Gastroesophageal sphincter (tissue), 4 donors: ENCODE data around the gene XDH. TPM values are rescaled to one million over a fixed set of nuclear protein-coding genes. Genes with fewer than 3 reads are reported as not detected.

Experiments
- ATAC-seq: fragments of 150-250 bp; one replicate; pipeline ENCODE4 v1.9.1; 2016; ENCODE audit warnings: mild to moderate bottlenecking, moderate library complexity
- H3K27ac ChIP-seq, 4 donors: fragments of 200-600 bp; sonication (generic) in 3 of 4; 1 replicate in 3 of 4; 2 replicates in 1 of 4; pipeline ENCODE4 v1.5.1; 2016 to 2019
- H3K27me3 ChIP-seq: fragments of 200-600 bp; sonication (generic); one replicate; pipeline ENCODE4 v1.5.1; 2019
- H3K36me3 ChIP-seq, 2 donors: fragments of 200-600 bp; sonication (generic); one replicate each; pipeline ENCODE4 v1.5.1; 2019; ENCODE audit warnings: control low read depth in 1 of 2
- H3K4me1 ChIP-seq, 3 donors: fragments of 200-600 bp; sonication (generic); 1 replicate in 2 of 3; 2 replicates in 1 of 3; pipeline ENCODE4 v1.5.1; 2016 to 2019; ENCODE audit warnings: control low read depth in 2 of 3
- H3K4me3 ChIP-seq, 2 donors: fragments of 200-600 bp; sonication (generic); one replicate each; pipeline ENCODE4 v1.5.1; 2019; ENCODE audit warnings: mild to moderate bottlenecking in 1 of 2, moderate library complexity in 1 of 2
- H3K9me3 ChIP-seq, 3 donors: fragments of 200-600 bp; sonication (generic); one replicate each; pipeline ENCODE4 v1.5.1; 2017 to 2019; ENCODE audit warnings: control low read depth in 2 of 3
- CTCF ChIP-seq, 4 experiments: fragments of 200-600 bp in 2 of 4; fragments of 450-650 bp in 2 of 4; sonication (generic) in 1 of 4; IDR thresholded peaks; one replicate each; pipeline ENCODE4 v1.5.1; 2017 to 2019; ENCODE audit warnings: antibody characterized with exemption in 4 of 4, mild to moderate bottlenecking in 2 of 4, moderate library complexity in 2 of 4
- EP300 ChIP-seq: sonication (generic); formaldehyde crosslinking; IDR thresholded peaks from one replicate; pipeline ENCODE4 v1.6.1; 2017; ENCODE audit warnings: antibody characterized with exemption, mild to moderate bottlenecking
- POLR2A ChIP-seq, 2 donors: fragments of 450-650 bp; IDR thresholded peaks; one replicate each; pipeline ENCODE4 v1.6.1; 2017; ENCODE audit warnings: antibody characterized with exemption in 2 of 2, mild to moderate bottlenecking in 2 of 2, moderate library complexity in 1 of 2
- POLR2AphosphoS5 ChIP-seq: sonication (generic); formaldehyde crosslinking; IDR thresholded peaks from one replicate; pipeline ENCODE4 v1.6.1; 2017; ENCODE audit warnings: antibody characterized with exemption
- WGBS, 2 donors: methylation state at CpG; one replicate each; pipeline ENCODE4 v1.1.5; 2018; ENCODE audit warnings: low coverage in 1 of 2; 5-methylcytosine and 5-hydroxymethylcytosine counted together
- total RNA-seq, 4 donors: library from RNA; depleted of rRNA; stranded (reverse); fragments of >200 nt; gene quantifications; one replicate each; pipeline ENCODE4 v1.1.0, GENCODE V29; 2016

XDH gene
- total RNA-seq, 4 donors from 2014 or later: under 0.01 to 2.8 (median 0.08) TPM; not detected in 1

GRCh38 chr2:31415421-31415820 is 879 bp upstream of the XDH start:
- H3K4me3 ChIP-seq: no peak overlapping the region
- WGBS, 2 donors: 30% methylated on average over 1 of the region's 2 CpGs; no CpG with 5 or more reads in 1 of the 2 donors
- H3K27me3 ChIP-seq: peaks cover 6% of the 10 kb centered on the region
- no peaks in the 10 kb centered on the region for H3K4me1 ChIP-seq
- no peaks in the 10 kb centered on the region for H3K36me3 ChIP-seq
- H3K9me3 ChIP-seq: peaks cover 0 to 21% (median 0%) of the 10 kb centered on the region in 3 donors
- TF ChIP-seq CTCF (IDR thresholded peaks at IDR 0.05): no peak
- TF ChIP-seq POLR2AphosphoS5: no peak
- no peak for TF ChIP-seq EP300
- TF ChIP-seq POLR2A (IDR thresholded peaks at IDR 0.05): no peak
- ATAC-seq: no peak
- H3K27ac ChIP-seq: no peak overlapping the region

- Histone ChIP-seq H3K9me3 (peaks cover 0 to 7% (median 0%) of the 10 kb centered on the region in 3 donors), H3K27ac (no peak overlapping the region), H3K4me3 (no peak overlapping the region), H3K27me3 (peaks cover 6% of the 10 kb centered on the region), H3K4me1 (no peaks in the 10 kb centered on the region), H3K36me3 (no peaks in the 10 kb centered on the region)
- TF ChIP-seq POLR2AphosphoS5 (no peak), EP300 (no peak), CTCF (IDR thresholded peaks at IDR 0.05) (no peak), POLR2A (IDR thresholded peaks at IDR 0.05) (no peak)
- no peak for ATAC-seq
- 40 to 51% methylated on average over 2 to 3 of the region's 5 CpGs for WGBS, 2 donors
Observed at GRCh38 chr2:31413862-31414550, 536 bp downstream of the XDH start.

DNA sequence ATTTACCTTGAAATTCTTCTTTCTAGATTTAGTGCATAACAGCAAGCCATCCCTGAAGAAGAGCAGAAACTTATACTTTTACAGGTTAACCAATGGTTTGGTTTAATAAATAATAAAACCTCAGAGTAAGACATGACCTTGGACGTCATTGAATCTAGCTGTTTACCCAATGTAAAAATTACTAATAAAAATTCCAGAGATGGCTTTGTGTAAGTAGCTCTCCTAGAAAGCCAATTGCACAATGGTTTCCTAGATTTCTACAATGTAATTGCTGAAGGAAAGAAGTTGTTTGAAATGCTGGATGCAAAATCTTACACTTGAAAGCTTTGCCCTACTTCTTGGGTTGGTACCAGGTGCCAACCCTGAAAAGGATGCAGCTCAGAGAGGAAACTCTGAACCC is 1.5 kb downstream of the XDH start:
- H3K27ac ChIP-seq: no peak overlapping the region
- peaks cover 9% of the 10 kb centered on the region for H3K27me3 ChIP-seq
- WGBS, 2 donors: 33 to 44% methylated on average over 1 of the region's 1 CpG
- no peak for ATAC-seq
- TF ChIP-seq EP300 (no peak), CTCF (IDR thresholded peaks at IDR 0.05) (no peak), POLR2A (IDR thresholded peaks at IDR 0.05) (no peak), POLR2AphosphoS5 (no peak)
- H3K9me3 ChIP-seq: no peaks in the 10 kb centered on the region
- no peaks in the 10 kb centered on the region for H3K4me1 ChIP-seq
- no peak overlapping the region for H3K4me3 ChIP-seq
- no peaks in the 10 kb centered on the region for H3K36me3 ChIP-seq

DNA sequence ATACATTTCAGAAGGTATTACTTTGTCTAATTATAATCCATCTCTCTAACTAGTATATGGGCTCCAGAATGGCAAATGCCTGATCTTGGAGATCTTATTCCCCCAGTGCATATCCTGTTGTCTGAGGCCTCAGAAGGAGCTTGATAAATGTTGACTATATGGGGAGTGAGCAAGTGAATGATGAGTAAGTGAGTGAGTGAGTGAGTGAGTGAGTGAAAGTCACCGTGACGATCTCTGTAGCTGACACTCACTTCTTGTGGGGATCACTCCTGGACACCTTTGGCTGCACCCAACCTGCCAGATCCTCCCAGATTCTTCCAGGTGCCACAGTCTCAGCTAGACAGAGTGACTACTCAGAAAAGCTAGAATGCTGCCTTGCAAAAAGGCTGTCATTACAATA is 2.8 kb downstream of the XDH start:
- Histone ChIP-seq H3K4me1 (no peaks in the 10 kb centered on the region), H3K36me3 (no peaks in the 10 kb centered on the region), H3K27me3 (peaks cover 13% of the 10 kb centered on the region), H3K27ac (no peak overlapping the region), H3K4me3 (no peak overlapping the region), H3K9me3 (no peaks in the 10 kb centered on the region)
- no peak for ATAC-seq
- TF ChIP-seq POLR2AphosphoS5 (no peak), EP300 (no peak), POLR2A (IDR thresholded peaks at IDR 0.05) (no peak), CTCF (IDR thresholded peaks at IDR 0.05) (no peak)
- WGBS, 2 donors: 80 to 82% methylated on average over 1 to 2 of the region's 2 CpGs
